Type B pancreatic cell (in vitro differentiated cells): ENCODE results near the gene COL21A1. TPM values are rescaled to one million over a fixed set of nuclear protein-coding genes. Genes with fewer than 3 reads are reported as not detected.

Experiments used
- DNase-seq: peaks from one replicate; pipeline ENCODE4 v3.0.0; 2021; ENCODE audit warnings: mixed read lengths; ENCODE audit not compliant: unreplicated experiment; ENCODE audit errors: extremely low spot score
- H3K27ac Mint-ChIP-seq: 2 replicates; pipeline ENCODE4 v1.8.0; 2021; ENCODE audit warnings: mild to moderate bottlenecking, mixed read lengths
- H3K27me3 Mint-ChIP-seq: 2 replicates; pipeline ENCODE4 v1.8.0; 2021; ENCODE audit warnings: mixed read lengths
- H3K36me3 Mint-ChIP-seq: 2 replicates; pipeline ENCODE4 v1.8.0; 2021; ENCODE audit warnings: mixed read lengths
- H3K4me1 Mint-ChIP-seq: one replicate; pipeline ENCODE4 v1.8.0; 2021; ENCODE audit warnings: mixed read lengths; ENCODE audit not compliant: unreplicated experiment
- H3K4me3 Mint-ChIP-seq: 2 replicates; pipeline ENCODE4 v1.8.0; 2021; ENCODE audit warnings: mild to moderate bottlenecking, mixed read lengths
- H3K9me3 Mint-ChIP-seq: 2 replicates; pipeline ENCODE4 v1.8.0; 2021; ENCODE audit warnings: mixed read lengths
- total RNA-seq: library from RNA; stranded (reverse); gene quantifications from 2 replicates; pipeline ENCODE4 v1.2.1, GENCODE V29; 2021; ENCODE audit warnings: low replicate concordance
- TF ChIP-seq, protein P1 (sequence below): fragments of 200-600 bp; sonication (generic); conservative IDR thresholded peaks from 2 replicates; pipeline ENCODE4 v1.5.0; 2021; ENCODE audit warnings: antibody characterized with exemption, mild to moderate bottlenecking

COL21A1 gene
- total RNA-seq, 1 donor from 2014 or later = 12.2 TPM

DNA sequence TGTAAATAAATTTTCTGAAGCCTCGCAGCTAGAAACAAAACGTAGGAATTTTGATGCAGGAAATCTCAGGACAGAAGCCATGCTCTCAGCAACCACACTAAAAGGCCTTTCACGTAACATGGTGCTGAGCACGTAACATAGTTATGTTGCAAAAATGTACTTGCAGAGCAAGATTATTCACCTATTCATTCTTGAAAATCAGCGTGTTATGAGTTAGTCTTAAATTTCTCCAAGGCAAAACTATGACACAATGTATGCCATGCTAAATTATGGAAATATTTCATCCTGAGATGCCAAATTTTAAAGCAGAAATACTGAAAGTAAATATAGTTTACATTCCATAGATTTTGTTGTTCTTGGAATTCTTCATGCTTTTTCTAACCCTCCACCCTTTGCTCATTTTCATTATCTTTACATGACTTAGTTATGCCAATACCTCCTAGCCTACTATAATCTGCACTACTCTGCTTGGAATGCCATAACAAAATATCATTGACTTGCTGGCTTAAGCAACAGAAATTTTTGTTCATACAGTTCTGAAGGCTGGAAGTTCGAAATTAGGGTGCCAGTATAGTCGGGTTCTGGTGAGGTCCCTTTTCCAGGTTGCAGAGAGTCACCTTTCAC, 192.2 kb downstream of the COL21A1 start:
- H3K27me3 Mint-ChIP-seq = no peaks in the 10 kb centered on the region
- TF ChIP-seq, protein P1, sequence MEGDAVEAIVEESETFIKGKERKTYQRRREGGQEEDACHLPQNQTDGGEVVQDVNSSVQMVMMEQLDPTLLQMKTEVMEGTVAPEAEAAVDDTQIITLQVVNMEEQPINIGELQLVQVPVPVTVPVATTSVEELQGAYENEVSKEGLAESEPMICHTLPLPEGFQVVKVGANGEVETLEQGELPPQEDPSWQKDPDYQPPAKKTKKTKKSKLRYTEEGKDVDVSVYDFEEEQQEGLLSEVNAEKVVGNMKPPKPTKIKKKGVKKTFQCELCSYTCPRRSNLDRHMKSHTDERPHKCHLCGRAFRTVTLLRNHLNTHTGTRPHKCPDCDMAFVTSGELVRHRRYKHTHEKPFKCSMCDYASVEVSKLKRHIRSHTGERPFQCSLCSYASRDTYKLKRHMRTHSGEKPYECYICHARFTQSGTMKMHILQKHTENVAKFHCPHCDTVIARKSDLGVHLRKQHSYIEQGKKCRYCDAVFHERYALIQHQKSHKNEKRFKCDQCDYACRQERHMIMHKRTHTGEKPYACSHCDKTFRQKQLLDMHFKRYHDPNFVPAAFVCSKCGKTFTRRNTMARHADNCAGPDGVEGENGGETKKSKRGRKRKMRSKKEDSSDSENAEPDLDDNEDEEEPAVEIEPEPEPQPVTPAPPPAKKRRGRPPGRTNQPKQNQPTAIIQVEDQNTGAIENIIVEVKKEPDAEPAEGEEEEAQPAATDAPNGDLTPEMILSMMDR = no peak
- no peak overlapping the region for H3K27ac Mint-ChIP-seq
- H3K9me3 Mint-ChIP-seq = no peaks in the 10 kb centered on the region
- H3K4me1 Mint-ChIP-seq = no peaks in the 10 kb centered on the region
- DNase-seq = no peak
- H3K36me3 Mint-ChIP-seq = no peaks in the 10 kb centered on the region
- no peak overlapping the region for H3K4me3 Mint-ChIP-seq

DNA sequence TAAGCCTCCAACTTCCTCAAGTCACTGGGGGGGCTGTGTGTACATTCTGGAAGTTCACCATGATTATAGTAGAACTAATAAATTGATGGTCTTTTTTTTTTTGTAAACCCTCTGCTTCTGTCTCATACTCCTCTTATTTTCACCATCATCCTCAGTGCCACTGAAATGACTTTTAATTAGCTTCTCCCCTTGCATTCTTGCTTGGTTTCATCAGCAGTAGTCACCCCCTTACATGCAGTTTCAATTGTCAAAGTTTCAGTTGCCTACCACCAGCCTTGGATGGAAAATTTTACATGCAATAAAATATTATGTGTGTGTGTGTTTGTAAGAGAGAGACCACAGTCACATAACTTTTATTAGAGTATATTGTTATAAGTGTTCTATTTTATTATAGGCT, 196.2 kb downstream of the COL21A1 start:
- Mint-ChIP-seq H3K9me3 (no peaks in the 10 kb centered on the region), H3K4me1 (no peaks in the 10 kb centered on the region), H3K36me3 (no peaks in the 10 kb centered on the region), H3K27ac (no peak overlapping the region), H3K4me3 (no peak overlapping the region), H3K27me3 (no peaks in the 10 kb centered on the region)
- TF ChIP-seq, protein P1 = no peak
- DNase-seq = no peak

DNA sequence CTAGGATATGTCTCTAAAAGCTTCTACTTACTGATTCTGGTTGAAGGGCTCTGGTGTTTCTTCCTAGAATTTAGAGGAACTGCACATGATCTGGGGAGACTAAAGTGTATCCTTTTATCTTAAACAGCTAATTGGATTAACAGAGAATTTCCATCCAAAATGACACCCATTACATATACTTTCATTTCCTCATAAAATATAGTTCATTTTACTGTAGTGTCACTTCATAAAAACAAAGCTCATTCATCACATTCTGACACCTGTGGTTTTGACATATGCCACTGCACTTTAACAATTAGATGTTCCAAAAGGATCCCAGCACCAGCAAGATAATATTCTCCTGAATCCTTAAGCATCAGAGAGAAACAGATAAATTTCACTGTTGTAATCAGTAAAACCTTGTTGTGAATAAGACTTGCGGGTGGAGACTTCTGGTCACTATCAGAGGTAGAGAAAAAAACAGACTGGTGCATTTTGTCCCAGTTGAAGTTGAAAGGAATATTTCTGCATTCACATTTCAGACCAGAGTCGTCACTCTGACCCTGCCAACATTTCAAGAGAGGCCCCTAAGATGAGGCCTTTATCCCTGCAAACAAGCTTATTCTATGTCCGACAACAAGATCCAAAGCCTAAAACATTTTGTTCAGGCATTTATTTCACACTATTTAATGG, 196.7 kb downstream of the COL21A1 start:
- H3K9me3 Mint-ChIP-seq = no peaks in the 10 kb centered on the region
- DNase-seq = no peak
- H3K27me3 Mint-ChIP-seq = no peaks in the 10 kb centered on the region
- TF ChIP-seq, protein P1 = no peak
- H3K4me1 Mint-ChIP-seq = no peaks in the 10 kb centered on the region
- H3K27ac Mint-ChIP-seq = no peak overlapping the region
- no peaks in the 10 kb centered on the region for H3K36me3 Mint-ChIP-seq
- H3K4me3 Mint-ChIP-seq = no peak overlapping the region

DNA sequence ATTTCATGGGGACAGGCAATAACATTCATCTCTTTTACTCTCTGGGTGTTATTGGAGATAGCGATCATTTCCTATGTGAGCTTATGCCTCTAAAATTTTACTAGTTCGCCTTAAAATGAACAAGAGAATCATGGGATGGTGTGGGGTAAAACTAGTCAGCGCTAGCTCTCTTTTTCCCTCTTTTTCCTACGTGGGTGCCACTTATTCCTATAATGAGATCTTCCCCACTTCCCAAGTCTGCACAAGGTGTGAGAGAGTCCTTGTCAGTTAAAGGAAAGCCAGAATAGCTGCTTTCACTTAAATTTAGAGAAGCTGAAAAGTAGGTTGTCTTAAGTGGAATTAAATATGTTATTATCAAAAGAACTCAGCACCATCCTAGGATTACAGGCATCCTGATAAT, 198.8 kb downstream of the COL21A1 start:
- no peak overlapping the region for H3K27ac Mint-ChIP-seq
- H3K27me3 Mint-ChIP-seq = no peaks in the 10 kb centered on the region
- H3K4me1 Mint-ChIP-seq = no peaks in the 10 kb centered on the region
- no peaks in the 10 kb centered on the region for H3K36me3 Mint-ChIP-seq
- no peak overlapping the region for H3K4me3 Mint-ChIP-seq
- TF ChIP-seq, protein P1 = no peak
- no peak for DNase-seq
- no peaks in the 10 kb centered on the region for H3K9me3 Mint-ChIP-seq

DNA sequence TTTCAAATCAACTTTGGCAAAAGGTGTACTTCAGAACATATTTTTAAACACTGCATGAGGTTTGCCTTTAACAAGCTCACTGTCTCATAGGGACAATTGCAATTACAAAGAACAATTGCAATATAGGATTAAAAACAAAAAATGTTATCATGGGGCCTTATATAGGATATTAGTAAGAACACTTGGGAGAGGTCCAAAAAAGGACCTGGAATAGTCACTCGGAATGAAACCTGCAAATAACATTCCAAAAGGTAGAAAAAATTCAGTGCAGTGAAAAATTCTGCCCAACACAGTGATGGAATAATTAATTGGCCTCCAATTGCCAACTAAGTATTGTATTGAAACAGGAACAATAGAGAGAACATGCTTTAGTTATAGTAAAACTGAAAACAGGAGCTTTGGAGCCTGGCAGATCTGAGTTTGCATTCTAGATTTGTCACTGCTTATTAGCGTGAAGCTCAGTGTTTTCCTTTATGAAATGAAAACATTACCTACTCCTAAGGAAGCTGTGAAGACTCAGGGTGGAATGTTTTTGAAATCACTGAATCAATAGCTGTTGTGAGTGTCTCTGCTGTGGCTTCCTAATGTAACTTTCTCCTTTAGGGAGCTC, 199.3 kb downstream of the COL21A1 start:
- TF ChIP-seq, protein P1 = no peak
- no peak overlapping the region for H3K27ac Mint-ChIP-seq
- no peak for DNase-seq
- H3K36me3 Mint-ChIP-seq = no peaks in the 10 kb centered on the region
- no peaks in the 10 kb centered on the region for H3K9me3 Mint-ChIP-seq
- no peaks in the 10 kb centered on the region for H3K4me1 Mint-ChIP-seq
- H3K4me3 Mint-ChIP-seq = no peak overlapping the region
- H3K27me3 Mint-ChIP-seq = no peaks in the 10 kb centered on the region
